Neural cell (in vitro differentiated cells): Measurements from ENCODE around the gene ANKRD13B. TPM values are rescaled to one million over a fixed set of nuclear protein-coding genes. Genes with fewer than 3 reads are reported as not detected.

Experiments used
- H2AFZ ChIP-seq: fragments of 200-600, 300-800 bp; sonication (generic), shearing (Covaris generic); 2 replicates; pipeline ENCODE4 v1.6.0; 2014; ENCODE audit warnings: low read depth, mild to moderate bottlenecking, antibody characterized with exemption, low read length, moderate library complexity
- H3F3A ChIP-seq: fragments of 200-600 bp; shearing (Covaris generic); 2 replicates; pipeline ENCODE4 v1.6.1; 2016; ENCODE audit warnings: mild to moderate bottlenecking, moderate library complexity, mixed read lengths, antibody characterized with exemption, low read length; ENCODE audit not compliant: insufficient read depth, poor library complexity, severe bottlenecking
- H3K27ac ChIP-seq: fragments of 200-600, 300-800 bp; sonication (generic), shearing (Covaris generic); 2 replicates; pipeline ENCODE4 v1.5.1; 2014; ENCODE audit warnings: mild to moderate bottlenecking, low read length, moderate library complexity
- H3K27me3 ChIP-seq: fragments of 300-800, 200-600 bp; sonication (generic), shearing (Covaris generic); 2 replicates; pipeline ENCODE4 v1.6.0; 2014; ENCODE audit warnings: mild to moderate bottlenecking, low read depth, low read length, moderate library complexity; ENCODE audit not compliant: insufficient read depth
- H3K36me3 ChIP-seq: fragments of 300-800, 200-600 bp; sonication (generic), shearing (Covaris generic); 2 replicates; pipeline ENCODE4 v1.5.1; 2014; ENCODE audit warnings: mild to moderate bottlenecking, antibody characterized with exemption, low read length, moderate library complexity; ENCODE audit not compliant: insufficient read depth
- H3K4me2 ChIP-seq: fragments of 300-800, 200-600 bp; sonication (generic), shearing (Covaris generic); 2 replicates; pipeline ENCODE4 v1.6.0; 2014; ENCODE audit warnings: mild to moderate bottlenecking, low read length
- H3K4me3 ChIP-seq: fragments of 300-800, 200-600 bp; sonication (generic), shearing (Covaris generic); 2 replicates; pipeline ENCODE4 v1.5.1; 2014; ENCODE audit warnings: mild to moderate bottlenecking, low read length, moderate library complexity
- H3K79me2 ChIP-seq: fragments of 200-600 bp; shearing (Covaris generic); replicated peaks from 2 replicates; pipeline ENCODE4 v1.6.0; 2014; ENCODE audit warnings: mild to moderate bottlenecking, low read length, moderate library complexity; ENCODE audit not compliant: insufficient read depth
- H3K9ac ChIP-seq: fragments of 300-800, 200-600 bp; sonication (generic), shearing (Covaris generic); 2 replicates; pipeline ENCODE4 v1.6.1; 2016; ENCODE audit warnings: mild to moderate bottlenecking, low read length, mixed read lengths
- H3K9me2 ChIP-seq: fragments of 200-600 bp; shearing (Covaris generic); 2 replicates; pipeline ENCODE4 v1.6.1; 2016; ENCODE audit warnings: mild to moderate bottlenecking, low read length, mixed read lengths; ENCODE audit not compliant: insufficient read depth
- H3K9me3 ChIP-seq: fragments of 200-600, 300-800 bp; sonication (generic), shearing (Covaris generic); 2 replicates; pipeline ENCODE4 v1.6.1; 2016; ENCODE audit warnings: mild to moderate bottlenecking, mixed run types, low read length, moderate library complexity, mixed read lengths
- H4K20me1 ChIP-seq: fragments of 200-600 bp; shearing (Covaris generic); 2 replicates; pipeline ENCODE4 v1.6.1; 2016; ENCODE audit warnings: mild to moderate bottlenecking, mixed run types; ENCODE audit not compliant: insufficient read depth
- EP300 ChIP-seq: fragments of 450-650 bp; conservative IDR thresholded peaks from 2 replicates; pipeline ENCODE4 v1.6.1; 2014; ENCODE audit warnings: antibody characterized with exemption, mild to moderate bottlenecking, moderate library complexity; ENCODE audit not compliant: poor library complexity, severe bottlenecking
- EZH2 ChIP-seq: fragments of 200-600, 300-800 bp; shearing (Covaris generic), sonication (generic); IDR thresholded peaks from 2 replicates; pipeline ENCODE4 v1.6.1; 2014; ENCODE audit warnings: antibody characterized with exemption, low read length, borderline replicate concordance, mild to moderate bottlenecking; ENCODE audit not compliant: insufficient read depth, poor library complexity, severe bottlenecking
- MXI1 ChIP-seq: fragments of 450-650 bp; conservative IDR thresholded peaks from 2 replicates; pipeline ENCODE4 v1.6.1; 2014; ENCODE audit warnings: antibody characterized with exemption, mild to moderate bottlenecking; ENCODE audit not compliant: poor library complexity, severe bottlenecking
- POLR2AphosphoS5 ChIP-seq: IDR thresholded peaks from 2 replicates; pipeline ENCODE4 v1.6.1; 2012
- RAD21 ChIP-seq: fragments of 450-650 bp; conservative IDR thresholded peaks from 2 replicates; pipeline ENCODE4 v1.6.1; 2014; ENCODE audit warnings: antibody characterized with exemption, mild to moderate bottlenecking, moderate library complexity
- SMC3 ChIP-seq: fragments of 450-650 bp; conservative IDR thresholded peaks from 2 replicates; pipeline ENCODE4 v1.6.1; 2014; ENCODE audit warnings: antibody characterized with exemption, mild to moderate bottlenecking, moderate library complexity; ENCODE audit not compliant: poor library complexity
- TAF1 ChIP-seq: IDR thresholded peaks from 2 replicates; pipeline ENCODE4 v1.6.1; 2012; ENCODE audit warnings: low read depth
- polyA plus RNA-seq: library from polyadenylated mRNA; depleted of rRNA; stranded (reverse); fragments of >200 nt; gene quantifications from 2 replicates; pipeline ENCODE4 v1.2.3, GENCODE V29; 2014
- TF ChIP-seq, protein P1 (sequence below): fragments of 450-650 bp; IDR thresholded peaks from 2 replicates; pipeline ENCODE4 v1.5.1; 2014; ENCODE audit warnings: antibody characterized with exemption, mild to moderate bottlenecking, moderate library complexity; ENCODE audit not compliant: poor library complexity, severe bottlenecking
- TF ChIP-seq, protein P2 (sequence below): IDR thresholded peaks from 2 replicates; pipeline ENCODE4 v1.6.1; 2012; ENCODE audit warnings: borderline replicate concordance

ANKRD13B gene
- polyA plus RNA-seq, 1 donor from 2014 or later = 35.0 TPM

DNA sequence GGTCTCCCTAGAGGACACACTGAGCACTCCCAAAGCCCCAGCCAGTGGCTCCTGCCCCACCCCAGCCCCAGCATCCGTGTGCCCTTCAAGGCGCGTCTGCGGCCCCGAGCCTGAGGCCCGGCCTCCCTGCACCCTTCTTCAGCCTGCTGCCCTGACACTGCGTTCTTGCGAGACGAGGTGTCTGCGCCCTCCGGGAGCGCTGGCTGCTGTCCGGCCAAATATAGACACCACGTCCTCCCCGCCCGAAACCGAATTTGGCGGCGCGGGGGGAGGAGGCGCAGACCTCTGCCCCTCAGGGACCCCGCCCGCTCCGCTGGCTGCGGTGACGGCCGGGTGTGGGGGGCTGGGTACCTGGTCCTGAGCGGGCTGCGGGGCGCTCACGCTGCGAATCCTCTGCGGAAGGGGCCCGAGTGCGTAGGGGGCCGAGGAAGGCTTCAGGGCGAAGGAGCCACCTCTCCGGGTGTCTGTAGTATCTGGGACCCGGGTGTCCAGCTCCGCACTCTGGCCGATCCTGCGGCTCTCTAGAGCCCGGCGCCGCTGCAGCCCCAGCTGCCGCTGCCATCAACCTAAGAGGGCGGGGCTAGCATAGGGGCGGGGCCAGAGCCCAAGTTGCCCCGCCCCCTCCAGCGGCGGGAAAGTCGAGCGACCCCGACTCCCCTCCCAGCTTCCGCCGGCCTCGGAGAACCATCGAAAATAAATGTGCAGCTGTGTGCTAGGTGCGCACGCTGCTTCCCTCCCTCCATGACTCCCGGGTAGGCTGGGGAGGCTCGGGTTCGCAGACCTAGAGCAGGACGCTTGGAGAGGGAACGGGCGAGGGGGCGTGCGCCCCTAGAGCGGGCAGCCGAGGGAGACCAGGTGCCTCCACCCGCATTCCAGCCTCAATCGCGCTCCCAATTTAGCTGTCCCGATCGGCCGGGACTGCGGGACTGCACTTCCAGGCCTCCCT is 29.7 kb downstream of the ANKRD13B start, which contains the start of gene CORO6:
Gene CORO6, minus strand, starts transcription at position 576 of the 946 bp plus-strand sequence. CDS start 1,491 bp downstream, outside the sequence.
- Histone ChIP-seq H3K4me2 (no peak within 1 kb of the TSS), H3K4me3 (peak within 1 kb of the TSS; percentile 68), H4K20me1 (no peaks in the 10 kb centered on the region), H3K9me3 (no peaks in the 10 kb centered on the region), H2AFZ (no peak within 1 kb of the TSS), H3K9me2 (no peaks in the 10 kb centered on the region), H3K9ac (peak within 1 kb of the TSS; percentile 36), H3F3A (no peaks in the 10 kb centered on the region), H3K36me3 (no peaks in the 10 kb centered on the region), H3K27me3 (peaks cover 41% of the 10 kb centered on the region), H3K27ac (no peak within 1 kb of the TSS), H3K79me2 (no peaks in the 10 kb centered on the region)
- TF ChIP-seq EP300 (no peak), TAF1 (no peak), RAD21 (no peak), POLR2AphosphoS5 (no peak), MXI1 (peak; percentile 51)
- TF ChIP-seq, protein P1, sequence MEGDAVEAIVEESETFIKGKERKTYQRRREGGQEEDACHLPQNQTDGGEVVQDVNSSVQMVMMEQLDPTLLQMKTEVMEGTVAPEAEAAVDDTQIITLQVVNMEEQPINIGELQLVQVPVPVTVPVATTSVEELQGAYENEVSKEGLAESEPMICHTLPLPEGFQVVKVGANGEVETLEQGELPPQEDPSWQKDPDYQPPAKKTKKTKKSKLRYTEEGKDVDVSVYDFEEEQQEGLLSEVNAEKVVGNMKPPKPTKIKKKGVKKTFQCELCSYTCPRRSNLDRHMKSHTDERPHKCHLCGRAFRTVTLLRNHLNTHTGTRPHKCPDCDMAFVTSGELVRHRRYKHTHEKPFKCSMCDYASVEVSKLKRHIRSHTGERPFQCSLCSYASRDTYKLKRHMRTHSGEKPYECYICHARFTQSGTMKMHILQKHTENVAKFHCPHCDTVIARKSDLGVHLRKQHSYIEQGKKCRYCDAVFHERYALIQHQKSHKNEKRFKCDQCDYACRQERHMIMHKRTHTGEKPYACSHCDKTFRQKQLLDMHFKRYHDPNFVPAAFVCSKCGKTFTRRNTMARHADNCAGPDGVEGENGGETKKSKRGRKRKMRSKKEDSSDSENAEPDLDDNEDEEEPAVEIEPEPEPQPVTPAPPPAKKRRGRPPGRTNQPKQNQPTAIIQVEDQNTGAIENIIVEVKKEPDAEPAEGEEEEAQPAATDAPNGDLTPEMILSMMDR = no peak
- TF ChIP-seq, protein P2, sequence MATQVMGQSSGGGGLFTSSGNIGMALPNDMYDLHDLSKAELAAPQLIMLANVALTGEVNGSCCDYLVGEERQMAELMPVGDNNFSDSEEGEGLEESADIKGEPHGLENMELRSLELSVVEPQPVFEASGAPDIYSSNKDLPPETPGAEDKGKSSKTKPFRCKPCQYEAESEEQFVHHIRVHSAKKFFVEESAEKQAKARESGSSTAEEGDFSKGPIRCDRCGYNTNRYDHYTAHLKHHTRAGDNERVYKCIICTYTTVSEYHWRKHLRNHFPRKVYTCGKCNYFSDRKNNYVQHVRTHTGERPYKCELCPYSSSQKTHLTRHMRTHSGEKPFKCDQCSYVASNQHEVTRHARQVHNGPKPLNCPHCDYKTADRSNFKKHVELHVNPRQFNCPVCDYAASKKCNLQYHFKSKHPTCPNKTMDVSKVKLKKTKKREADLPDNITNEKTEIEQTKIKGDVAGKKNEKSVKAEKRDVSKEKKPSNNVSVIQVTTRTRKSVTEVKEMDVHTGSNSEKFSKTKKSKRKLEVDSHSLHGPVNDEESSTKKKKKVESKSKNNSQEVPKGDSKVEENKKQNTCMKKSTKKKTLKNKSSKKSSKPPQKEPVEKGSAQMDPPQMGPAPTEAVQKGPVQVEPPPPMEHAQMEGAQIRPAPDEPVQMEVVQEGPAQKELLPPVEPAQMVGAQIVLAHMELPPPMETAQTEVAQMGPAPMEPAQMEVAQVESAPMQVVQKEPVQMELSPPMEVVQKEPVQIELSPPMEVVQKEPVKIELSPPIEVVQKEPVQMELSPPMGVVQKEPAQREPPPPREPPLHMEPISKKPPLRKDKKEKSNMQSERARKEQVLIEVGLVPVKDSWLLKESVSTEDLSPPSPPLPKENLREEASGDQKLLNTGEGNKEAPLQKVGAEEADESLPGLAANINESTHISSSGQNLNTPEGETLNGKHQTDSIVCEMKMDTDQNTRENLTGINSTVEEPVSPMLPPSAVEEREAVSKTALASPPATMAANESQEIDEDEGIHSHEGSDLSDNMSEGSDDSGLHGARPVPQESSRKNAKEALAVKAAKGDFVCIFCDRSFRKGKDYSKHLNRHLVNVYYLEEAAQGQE = no peak

DNA sequence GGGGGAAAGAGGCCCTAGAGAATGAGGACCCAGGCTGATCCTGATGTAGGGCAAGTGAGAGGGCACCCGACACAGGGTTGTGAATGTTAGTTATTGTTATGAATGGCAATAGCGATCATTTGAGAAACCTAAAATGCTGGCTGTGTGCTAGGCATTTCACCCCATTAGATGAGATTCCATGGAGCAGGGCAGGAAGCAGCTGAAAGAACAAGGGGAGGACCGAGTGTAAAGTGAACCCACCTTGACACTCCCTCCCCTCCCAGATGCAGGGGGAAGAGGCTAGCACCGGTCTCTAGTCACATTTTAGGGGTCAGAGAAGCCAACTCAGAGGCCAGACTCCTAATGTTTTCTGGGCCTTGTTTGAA is 30.3 kb downstream of the ANKRD13B start:
- Histone ChIP-seq H3K27ac (no peak overlapping the region), H3K36me3 (no peaks in the 10 kb centered on the region), H2AFZ (no peak overlapping the region), H4K20me1 (no peaks in the 10 kb centered on the region), H3K4me2 (no peak overlapping the region), H3K9me2 (no peaks in the 10 kb centered on the region), H3K4me3 (peak overlapping the region; percentile 68), H3K9ac (peak overlapping the region; percentile 36), H3K27me3 (peaks cover 34% of the 10 kb centered on the region), H3K79me2 (no peaks in the 10 kb centered on the region), H3K9me3 (no peaks in the 10 kb centered on the region), H3F3A (no peaks in the 10 kb centered on the region)
- no peak for TF ChIP-seq SMC3
- no peak for TF ChIP-seq MXI1
- TF ChIP-seq, protein P1 = no peak
- no peak for TF ChIP-seq RAD21
- no peak for TF ChIP-seq POLR2AphosphoS5
- no peak for TF ChIP-seq EP300
- no peak for TF ChIP-seq EZH2
- TF ChIP-seq, protein P2 = no peak
- TF ChIP-seq TAF1 = no peak
